Cardiac muscle cell (in vitro differentiated cells and primary cell): ENCODE data around the gene VSTM4. TPM values are rescaled to one million over a fixed set of nuclear protein-coding genes. Genes with fewer than 3 reads are reported as not detected.

ENCODE experiments used
- DNase-seq, 2 donors: peaks; one replicate each; pipeline versions ENCODE4 v3.0.0 to v3.0.0-alpha.2; 2010 to 2017; ENCODE audit warnings: low read depth in 1 of 2, low spot score in 1 of 2
- H3K27ac ChIP-seq: fragments of 200-600 bp; sonication (generic); 2 replicates; pipeline ENCODE4 v1.5.1; 2016
- H3K27me3 ChIP-seq: fragments of 200-600 bp; sonication (generic); 2 replicates; pipeline ENCODE4 v1.6.0; 2016; ENCODE audit warnings: control low read depth
- H3K36me3 ChIP-seq: fragments of 200-600 bp; sonication (generic); 2 replicates; pipeline ENCODE4 v1.5.1; 2016; ENCODE audit warnings: control low read depth
- H3K4me1 ChIP-seq: fragments of 200-600 bp; sonication (generic); 2 replicates; pipeline ENCODE4 v1.8.1; 2017; ENCODE audit warnings: low read depth, mild to moderate bottlenecking, mixed run types
- H3K4me3 ChIP-seq: fragments of 200-600 bp; sonication (generic); 2 replicates; pipeline ENCODE4 v1.5.1; 2016; ENCODE audit warnings: mild to moderate bottlenecking
- H3K9me3 ChIP-seq: fragments of 200-600 bp; sonication (generic); 2 replicates; pipeline ENCODE4 v1.5.1; 2017; ENCODE audit warnings: low read depth, mild to moderate bottlenecking, control low read depth
- CTCF ChIP-seq: IDR thresholded peaks from 2 replicates; pipeline ENCODE4 v1.5.1; 2012; ENCODE audit warnings: low read depth, mild to moderate bottlenecking, low read length
- polyA plus RNA-seq: library from polyadenylated mRNA; unstranded; fragments of >200 nt; fragmentation: Nextera tagmentation; extraction: Ambion mirVana; gene quantifications from 2 replicates; pipeline ENCODE4 v1.2.1, GENCODE V29; 2016
- total RNA-seq: library from RNA; depleted of rRNA; stranded (reverse); fragments of >200 nt; gene quantifications from 2 replicates; pipeline ENCODE4 v1.2.3, GENCODE V29; 2016

Gene VSTM4
- total and polyA plus RNA-seq, 2 experiments from 2014 or later, result 3.6 to 6.0 TPM

GRCh38 chr10:48973065-48973464, 142.3 kb downstream of the VSTM4 start:
- H3K4me3 ChIP-seq, result no peak overlapping the region
- no peaks in the 10 kb centered on the region for H3K4me1 ChIP-seq
- H3K36me3 ChIP-seq, result no peaks in the 10 kb centered on the region
- H3K27me3 ChIP-seq, result no peaks in the 10 kb centered on the region
- H3K9me3 ChIP-seq, result no peaks in the 10 kb centered on the region
- no peak for TF ChIP-seq CTCF
- H3K27ac ChIP-seq, result no peak overlapping the region
- DNase-seq, result no peak

DNA sequence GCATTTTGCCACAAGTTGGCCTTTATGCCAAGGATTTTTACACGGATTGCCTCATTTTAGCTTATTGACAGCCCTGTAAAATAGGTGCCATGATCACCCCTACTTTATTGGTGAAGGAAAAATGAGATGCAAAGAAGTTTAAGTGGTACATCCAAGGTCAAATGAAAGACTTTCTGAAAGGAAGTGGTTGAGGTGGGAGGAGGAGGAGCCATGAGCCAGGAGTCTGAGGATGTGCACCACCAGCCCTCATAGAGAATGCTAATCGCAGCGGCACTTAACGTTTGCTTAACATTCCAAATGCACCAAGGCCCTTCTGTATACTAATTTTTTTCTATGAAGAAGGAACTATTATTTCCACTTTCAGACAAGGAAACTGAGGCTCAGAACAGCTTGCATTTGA, 144.7 kb downstream of the VSTM4 start:
- TF ChIP-seq CTCF, result no peak
- no peak for DNase-seq
- H3K36me3 ChIP-seq, result no peaks in the 10 kb centered on the region
- no peaks in the 10 kb centered on the region for H3K27me3 ChIP-seq
- H3K4me3 ChIP-seq, result no peak overlapping the region
- no peak overlapping the region for H3K27ac ChIP-seq
- H3K4me1 ChIP-seq, result no peaks in the 10 kb centered on the region
- H3K9me3 ChIP-seq, result no peaks in the 10 kb centered on the region

GRCh38 chr10:48970046-48970445, 145.3 kb downstream of the VSTM4 start:
- no peak overlapping the region for H3K4me3 ChIP-seq
- no peak for TF ChIP-seq CTCF
- no peaks in the 10 kb centered on the region for H3K4me1 ChIP-seq
- no peaks in the 10 kb centered on the region for H3K9me3 ChIP-seq
- DNase-seq, result no peak
- H3K27ac ChIP-seq, result no peak overlapping the region
- H3K27me3 ChIP-seq, result no peaks in the 10 kb centered on the region
- no peaks in the 10 kb centered on the region for H3K36me3 ChIP-seq

DNA sequence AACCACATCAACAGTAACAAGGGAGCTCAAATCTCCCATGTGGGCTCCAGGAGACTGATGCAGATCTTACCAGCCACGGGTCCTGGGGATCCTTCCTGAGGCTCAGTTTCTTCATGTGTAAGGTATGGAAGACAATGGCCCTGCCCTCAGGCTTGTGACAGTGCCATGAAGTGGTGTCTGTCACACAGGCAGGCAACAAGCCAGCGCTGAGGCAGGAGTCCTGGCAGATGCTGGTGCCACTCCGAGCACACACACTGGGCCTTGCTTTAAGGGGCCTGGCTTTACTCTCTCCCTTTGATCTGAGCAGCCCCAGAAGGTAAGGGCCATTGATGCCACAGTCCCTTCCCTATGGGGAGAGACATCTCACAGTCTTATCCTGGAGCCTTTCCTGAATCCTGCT, 147.3 kb downstream of the VSTM4 start:
- no peaks in the 10 kb centered on the region for H3K4me1 ChIP-seq
- no peaks in the 10 kb centered on the region for H3K9me3 ChIP-seq
- H3K27ac ChIP-seq, result no peak overlapping the region
- H3K4me3 ChIP-seq, result no peak overlapping the region
- DNase-seq, result no peak
- H3K36me3 ChIP-seq, result no peaks in the 10 kb centered on the region
- TF ChIP-seq CTCF, result no peak
- peaks cover 7% of the 10 kb centered on the region for H3K27me3 ChIP-seq

- TF ChIP-seq CTCF, result no peak
- no peaks in the 10 kb centered on the region for H3K4me1 ChIP-seq
- no peak overlapping the region for H3K4me3 ChIP-seq
- H3K27me3 ChIP-seq, result peaks cover 13% of the 10 kb centered on the region
- H3K36me3 ChIP-seq, result no peaks in the 10 kb centered on the region
- H3K27ac ChIP-seq, result no peak overlapping the region
- no peak for DNase-seq
- H3K9me3 ChIP-seq, result no peaks in the 10 kb centered on the region
Measured at GRCh38 chr10:48965460-48965859, 149.9 kb downstream of the VSTM4 start.

Other genes starting within 250 kb of the VSTM4 start
- gene LRRC18, start 175.7 kb downstream of the VSTM4 start, total RNA-seq, result not detected in 2 replicates
- not detected in 2 replicates for gene LRRC18, start 175.7 kb downstream of the VSTM4 start, polyA plus RNA-seq
- gene FAM170B, start 18.5 kb upstream of the VSTM4 start, total RNA-seq, result not detected in 2 replicates
- gene FAM170B, start 18.5 kb upstream of the VSTM4 start, polyA plus RNA-seq, result not detected in 2 replicates
- gene TMEM273, start 72.9 kb upstream of the VSTM4 start, total RNA-seq, result not detected in 2 replicates
- gene TMEM273, start 72.9 kb upstream of the VSTM4 start, polyA plus RNA-seq, result not detected in 2 replicates
- gene C10orf71, start 183.6 kb upstream of the VSTM4 start, total RNA-seq, result 3.1 and 10.2 TPM in 2 replicates
- 4.0 and 9.8 TPM in 2 replicates for gene C10orf71, start 183.6 kb upstream of the VSTM4 start, polyA plus RNA-seq